Suprapubic skin (tissue), 3 donors: Measurements from ENCODE around the gene ERCC1.

Source experiments
- EP300 ChIP-seq: sonication (generic); formaldehyde crosslinking; IDR thresholded peaks from one replicate; pipeline ENCODE4 v1.6.1; 2017; ENCODE audit warnings: antibody characterized with exemption
- POLR2A ChIP-seq, 2 donors: fragments of 450-650 bp; IDR thresholded peaks; one replicate each; pipeline ENCODE4 v1.6.1; 2017; ENCODE audit warnings: antibody characterized with exemption in 2 of 2, mild to moderate bottlenecking in 2 of 2, moderate library complexity in 2 of 2
- TF ChIP-seq, protein P1 (sequence below), 2 donors: fragments of 200-600 bp in 1 of 2; fragments of 450-650 bp in 1 of 2; sonication (generic) in 1 of 2; IDR thresholded peaks; one replicate each; pipeline ENCODE4 v1.5.1; 2016 to 2019; ENCODE audit warnings: antibody characterized with exemption in 2 of 2, mild to moderate bottlenecking in 1 of 2, moderate library complexity in 1 of 2

GRCh38 chr19:45358213-45358792 is 65.4 kb downstream of the ERCC1 start:
- TF ChIP-seq, protein P1, sequence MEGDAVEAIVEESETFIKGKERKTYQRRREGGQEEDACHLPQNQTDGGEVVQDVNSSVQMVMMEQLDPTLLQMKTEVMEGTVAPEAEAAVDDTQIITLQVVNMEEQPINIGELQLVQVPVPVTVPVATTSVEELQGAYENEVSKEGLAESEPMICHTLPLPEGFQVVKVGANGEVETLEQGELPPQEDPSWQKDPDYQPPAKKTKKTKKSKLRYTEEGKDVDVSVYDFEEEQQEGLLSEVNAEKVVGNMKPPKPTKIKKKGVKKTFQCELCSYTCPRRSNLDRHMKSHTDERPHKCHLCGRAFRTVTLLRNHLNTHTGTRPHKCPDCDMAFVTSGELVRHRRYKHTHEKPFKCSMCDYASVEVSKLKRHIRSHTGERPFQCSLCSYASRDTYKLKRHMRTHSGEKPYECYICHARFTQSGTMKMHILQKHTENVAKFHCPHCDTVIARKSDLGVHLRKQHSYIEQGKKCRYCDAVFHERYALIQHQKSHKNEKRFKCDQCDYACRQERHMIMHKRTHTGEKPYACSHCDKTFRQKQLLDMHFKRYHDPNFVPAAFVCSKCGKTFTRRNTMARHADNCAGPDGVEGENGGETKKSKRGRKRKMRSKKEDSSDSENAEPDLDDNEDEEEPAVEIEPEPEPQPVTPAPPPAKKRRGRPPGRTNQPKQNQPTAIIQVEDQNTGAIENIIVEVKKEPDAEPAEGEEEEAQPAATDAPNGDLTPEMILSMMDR (IDR thresholded peaks at IDR 0.05): no peak
- TF ChIP-seq POLR2A (IDR thresholded peaks at IDR 0.05): no peak
- TF ChIP-seq EP300: no peak
